ENCODE data around the gene SLC34A2.

- no peak for TF ChIP-seq CTCF (IDR thresholded peaks at IDR 0.05; ENCODE audit: low read depth, low read length)
- TF ChIP-seq EZH2phosphoT487 (IDR thresholded peaks at IDR 0.05; ENCODE audit: low read depth): no peak
Observed at GRCh38 chr4:25702848-25703247, 47.2 kb downstream of the SLC34A2 start.

Data from OCI-LY3 (cell line).